ENCODE results near the gene INS. TPM values are rescaled to one million over a fixed set of nuclear protein-coding genes. Genes with fewer than 3 reads are reported as not detected.

INS gene
- total RNA-seq, 1 experiment from 2014 or later: not detected

DNA sequence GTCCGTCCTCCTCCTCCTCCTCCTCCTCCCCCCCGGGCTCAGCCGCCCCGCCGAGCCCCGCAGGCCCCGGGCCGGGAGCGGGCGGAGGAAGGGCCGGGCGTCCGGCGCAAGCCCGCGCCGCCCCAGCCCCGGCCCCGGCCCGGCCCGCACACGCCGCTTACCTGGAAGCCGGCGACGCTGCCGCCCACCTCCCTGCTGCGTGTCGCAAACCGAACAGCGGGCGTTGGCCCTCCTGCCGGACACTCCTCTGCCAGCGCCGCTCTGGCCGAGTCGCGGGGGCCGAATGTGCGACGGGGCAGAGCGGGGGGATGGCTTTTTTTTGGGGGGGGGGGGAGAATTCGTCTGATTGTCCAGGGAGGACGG lies 23.0 kb downstream of the INS start:
- no CpG with 5 or more reads among the region's 44 CpGs for WGBS (ENCODE audit: extremely low coverage, insufficient read length, low lambda C conversion rate)
- Histone ChIP-seq H3K9ac (ENCODE audit: extremely low read depth, insufficient read length, low read length) (no peak overlapping the region), H3T11ph (ENCODE audit: low read length) (no peak overlapping the region), H2BK15ac (ENCODE audit: low read depth, low read length) (no peak overlapping the region), H3K27ac (ENCODE audit: insufficient read length, low read depth, low read length) (no peak overlapping the region), H2BK12ac (ENCODE audit: insufficient read length, low read depth, low read length) (no peak overlapping the region), H3K4ac (ENCODE audit: low read depth, low read length) (no peak overlapping the region), H3K18ac (ENCODE audit: insufficient read length, low read depth, low read length) (no peak overlapping the region), H2BK20ac (ENCODE audit: low read depth, low read length, poor library complexity, severe bottlenecking) (no peak overlapping the region), H4K8ac (replicated peaks; ENCODE audit: insufficient read length, low read depth, low read length) (no peak overlapping the region), H2BK120ac (ENCODE audit: low read depth, low read length, poor library complexity, severe bottlenecking) (no peak overlapping the region), H3K23ac (ENCODE audit: insufficient read length, low read depth, low read length) (no peak overlapping the region), H2BK5ac (ENCODE audit: insufficient read length, low read length) (no peak overlapping the region), H3K27me3 (ENCODE audit: insufficient read depth, low read length) (peaks cover 48% of the 10 kb centered on the region), H2AK5ac (ENCODE audit: insufficient read length, low read length) (no peak overlapping the region), H4K20me1 (ENCODE audit: control insufficient read depth, insufficient read depth, insufficient read length) (peaks cover 2% of the 10 kb centered on the region), H2AFZ (ENCODE audit: low read length) (no peak overlapping the region), H4K5ac (ENCODE audit: insufficient read length, low read depth, low read length) (no peak overlapping the region), H4K91ac (ENCODE audit: insufficient read length, low read depth, low read length) (no peak overlapping the region), H3K9me3 (ENCODE audit: control insufficient read depth, low read depth, low read length) (no peaks in the 10 kb centered on the region), H3K79me1 (ENCODE audit: insufficient read depth, low read depth, low read length, poor library complexity, severe bottlenecking) (no peaks in the 10 kb centered on the region), H3K4me1 (ENCODE audit: insufficient read depth, low read length) (no peaks in the 10 kb centered on the region), H3K4me2 (ENCODE audit: insufficient read depth, insufficient read length, low read length) (peak overlapping the region; percentile 62), H3K79me2 (ENCODE audit: insufficient read depth, low read length) (no peaks in the 10 kb centered on the region), H3K14ac (ENCODE audit: insufficient read depth, low read length) (no peak overlapping the region), H3K23me2 (ENCODE audit: insufficient read length, low read depth, low read length, poor library complexity, severe bottlenecking) (peaks cover 14% of the 10 kb centered on the region), H3K56ac (ENCODE audit: insufficient read length, low read depth, low read length) (no peak overlapping the region)
- Mint-ChIP-seq H3K9me3 (peaks cover 2 to 9% of the 10 kb centered on the region in 2 experiments; a peak in 2 of 5 replicates), H3K27me3 (ENCODE audit: low read depth) (peaks cover 90% of the 10 kb centered on the region), H3K36me3 (ENCODE audit: insufficient read depth in 1 of 3, low read depth in 3 of 3) (no peaks in the 10 kb centered on the region), H3K4me3 (peak overlapping the region in 1 of 2 experiments; percentile 76; a peak in 2 of 5 replicates), H3K4me1 (peaks cover 9 to 26% of the 10 kb centered on the region in 2 experiments), H3K27ac (no peak overlapping the region)
- TF ChIP-seq, protein P1, sequence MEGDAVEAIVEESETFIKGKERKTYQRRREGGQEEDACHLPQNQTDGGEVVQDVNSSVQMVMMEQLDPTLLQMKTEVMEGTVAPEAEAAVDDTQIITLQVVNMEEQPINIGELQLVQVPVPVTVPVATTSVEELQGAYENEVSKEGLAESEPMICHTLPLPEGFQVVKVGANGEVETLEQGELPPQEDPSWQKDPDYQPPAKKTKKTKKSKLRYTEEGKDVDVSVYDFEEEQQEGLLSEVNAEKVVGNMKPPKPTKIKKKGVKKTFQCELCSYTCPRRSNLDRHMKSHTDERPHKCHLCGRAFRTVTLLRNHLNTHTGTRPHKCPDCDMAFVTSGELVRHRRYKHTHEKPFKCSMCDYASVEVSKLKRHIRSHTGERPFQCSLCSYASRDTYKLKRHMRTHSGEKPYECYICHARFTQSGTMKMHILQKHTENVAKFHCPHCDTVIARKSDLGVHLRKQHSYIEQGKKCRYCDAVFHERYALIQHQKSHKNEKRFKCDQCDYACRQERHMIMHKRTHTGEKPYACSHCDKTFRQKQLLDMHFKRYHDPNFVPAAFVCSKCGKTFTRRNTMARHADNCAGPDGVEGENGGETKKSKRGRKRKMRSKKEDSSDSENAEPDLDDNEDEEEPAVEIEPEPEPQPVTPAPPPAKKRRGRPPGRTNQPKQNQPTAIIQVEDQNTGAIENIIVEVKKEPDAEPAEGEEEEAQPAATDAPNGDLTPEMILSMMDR (conservative IDR thresholded peaks at IDR 0.05): no peak
- DNase-seq: no peak

Measured in H9 (cell line).